GM23248 (cell line): ENCODE data around the gene SULT1C4. TPM values are rescaled to one million over a fixed set of nuclear protein-coding genes. Genes with fewer than 3 reads are reported as not detected.
A peak's percentile ranks its signal among the peaks of the same experiment; 100 is the strongest.

Experiments used
- DNase-seq: peaks from one replicate; pipeline ENCODE4 v3.0.0-alpha.2; 2015
- H2AFZ ChIP-seq: fragments of 200-600 bp; sonication (generic); 2 replicates; pipeline ENCODE4 v1.6.1; 2016; ENCODE audit warnings: antibody characterized with exemption
- H3F3A ChIP-seq: fragments of 200-600 bp; sonication (generic); 2 replicates; pipeline ENCODE4 v1.6.1; 2016; ENCODE audit warnings: mild to moderate bottlenecking, antibody characterized with exemption, mixed run types; ENCODE audit not compliant: insufficient read depth
- H3K27ac ChIP-seq: fragments of 200-600 bp; sonication (generic); 2 replicates; pipeline ENCODE4 v1.5.1; 2016; ENCODE audit warnings: mild to moderate bottlenecking
- H3K27me3 ChIP-seq: fragments of 200-600 bp; sonication (generic); replicated peaks from 2 replicates; pipeline ENCODE4 v1.6.1; 2016; ENCODE audit warnings: mild to moderate bottlenecking; ENCODE audit not compliant: insufficient read depth
- H3K36me3 ChIP-seq: fragments of 200-600 bp; sonication (generic); 2 replicates; pipeline ENCODE4 v1.6.1; 2016; ENCODE audit warnings: low read depth, mild to moderate bottlenecking
- H3K4me1 ChIP-seq: fragments of 200-600 bp; sonication (generic); 2 replicates; pipeline ENCODE4 v1.6.1; 2016; ENCODE audit warnings: mild to moderate bottlenecking; ENCODE audit not compliant: insufficient read depth
- H3K4me2 ChIP-seq: fragments of 200-600 bp; sonication (generic); one replicate; pipeline ENCODE4 v1.6.1; 2016; ENCODE audit warnings: mild to moderate bottlenecking; ENCODE audit not compliant: unreplicated experiment
- H3K4me3 ChIP-seq: fragments of 200-600 bp; sonication (generic); 2 replicates; pipeline ENCODE4 v1.5.1; 2016; ENCODE audit warnings: mild to moderate bottlenecking
- H3K79me2 ChIP-seq: fragments of 200-600 bp; sonication (generic); 2 replicates; pipeline ENCODE4 v1.6.1; 2016; ENCODE audit warnings: mild to moderate bottlenecking; ENCODE audit not compliant: insufficient read depth
- H3K9ac ChIP-seq: fragments of 200-600 bp; sonication (generic); 2 replicates; pipeline ENCODE4 v1.6.1; 2016; ENCODE audit warnings: mild to moderate bottlenecking
- H3K9me2 ChIP-seq: fragments of 200-600 bp; sonication (generic); 2 replicates; pipeline ENCODE4 v1.6.1; 2016; ENCODE audit warnings: mixed run types, mild to moderate bottlenecking, moderate library complexity; ENCODE audit not compliant: insufficient read depth
- H3K9me3 ChIP-seq: fragments of 200-600 bp; sonication (generic); one replicate; pipeline ENCODE4 v1.6.1; 2017; ENCODE audit warnings: low read depth
- H4K20me1 ChIP-seq: fragments of 200-600 bp; sonication (generic); 2 replicates; pipeline ENCODE4 v1.6.0; 2016; ENCODE audit not compliant: insufficient read depth
- EZH2 ChIP-seq: fragments of 200-600 bp; sonication (generic); IDR thresholded peaks from 2 replicates; pipeline ENCODE4 v1.6.1; 2018; ENCODE audit warnings: antibody characterized with exemption, mild to moderate bottlenecking; ENCODE audit not compliant: insufficient read depth, poor library complexity, severe bottlenecking
- EZH2phosphoT487 ChIP-seq: fragments of 200-600 bp; sonication (generic); IDR thresholded peaks from 2 replicates; pipeline ENCODE4 v1.6.1; 2018; ENCODE audit warnings: antibody characterized with exemption, moderate library complexity, mild to moderate bottlenecking, low read depth; ENCODE audit not compliant: insufficient read depth
- WGBS, 2 experiments: methylation state at CpG; one replicate each; pipeline ENCODE4 v1.1.6; 2015 to 2017; ENCODE audit warnings: low lambda C conversion rate in 2 of 2, low coverage in 1 of 2; ENCODE audit errors: missing lambda C conversion rate in 2 of 2; 5-methylcytosine and 5-hydroxymethylcytosine counted together
- in situ Hi-C: fragments of 300-500 bp; cut with MboI; formaldehyde crosslinking; loops from 2 replicates; pipeline ENCODE4 v1.15.0; 2020
- polyA plus RNA-seq: library from polyadenylated mRNA; unstranded; fragments of >200 nt; fragmentation: Nextera tagmentation; extraction: Ambion mirVana; gene quantifications from 2 replicates; pipeline ENCODE4 v1.2.1, GENCODE V29; 2016
- total RNA-seq: library from RNA; depleted of rRNA; stranded (reverse); fragments of >200 nt; shearing (Covaris generic); gene quantifications from 2 replicates; pipeline ENCODE4 v1.2.3, GENCODE V29; 2014

SULT1C4 gene
- total and polyA plus RNA-seq, 2 experiments from 2014 or later = not detected

DNA sequence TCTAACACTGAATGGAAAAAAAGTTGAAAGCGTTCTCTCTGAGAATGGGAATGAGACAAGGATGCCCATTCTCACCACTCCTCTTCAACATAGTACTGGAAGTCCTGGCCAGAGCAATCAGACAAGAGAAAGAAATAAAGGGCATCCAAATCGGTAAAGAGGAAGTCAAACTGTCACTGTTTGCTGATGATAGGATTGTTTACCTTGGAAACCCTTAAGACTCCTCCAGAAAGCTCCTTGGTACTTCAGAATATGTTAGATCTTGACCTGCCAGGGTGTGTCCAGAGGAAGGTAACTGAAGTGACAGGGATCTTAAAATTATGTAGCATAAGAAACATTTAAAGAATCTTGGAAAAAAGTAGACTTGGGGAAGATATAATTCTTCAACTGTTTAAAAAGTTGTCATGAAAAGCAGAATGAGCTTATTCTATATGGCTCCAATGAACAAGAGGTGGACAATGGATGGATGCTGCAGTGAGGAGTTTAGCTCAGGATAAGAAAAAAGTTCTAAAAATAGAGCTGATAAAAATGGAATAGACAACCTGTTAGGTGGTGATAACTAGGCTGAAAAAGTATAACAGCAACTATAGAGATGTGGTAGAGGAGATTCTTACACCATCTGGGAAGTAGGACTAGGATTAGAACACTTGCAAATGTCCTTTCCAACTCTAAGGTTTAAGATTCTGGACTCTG is 16.8 kb upstream of the SULT1C4 start:
- H3K9ac ChIP-seq = no peak overlapping the region
- no peak overlapping the region for H3K4me3 ChIP-seq
- no peak overlapping the region for H3K27ac ChIP-seq
- in situ Hi-C loops = no loop called here
- H3K36me3 ChIP-seq = no peaks in the 10 kb centered on the region
- H4K20me1 ChIP-seq = no peaks in the 10 kb centered on the region
- no peaks in the 10 kb centered on the region for H3K9me2 ChIP-seq
- DNase-seq = no peak
- TF ChIP-seq EZH2 = no peak
- TF ChIP-seq EZH2phosphoT487 = no peak
- no peaks in the 10 kb centered on the region for H3K79me2 ChIP-seq
- 0 out of 2 replicates have a peak, but pooled peaks cover 9% of the 10 kb centered on the region for H3F3A ChIP-seq
- WGBS, 2 experiments = 44 to 58% methylated on average over 2 of the region's 2 CpGs
- peaks cover 16% of the 10 kb centered on the region for H3K4me1 ChIP-seq
- no peaks in the 10 kb centered on the region for H3K9me3 ChIP-seq
- H2AFZ ChIP-seq = no peak overlapping the region
- H3K27me3 ChIP-seq = no peaks in the 10 kb centered on the region
- no peak overlapping the region for H3K4me2 ChIP-seq

DNA sequence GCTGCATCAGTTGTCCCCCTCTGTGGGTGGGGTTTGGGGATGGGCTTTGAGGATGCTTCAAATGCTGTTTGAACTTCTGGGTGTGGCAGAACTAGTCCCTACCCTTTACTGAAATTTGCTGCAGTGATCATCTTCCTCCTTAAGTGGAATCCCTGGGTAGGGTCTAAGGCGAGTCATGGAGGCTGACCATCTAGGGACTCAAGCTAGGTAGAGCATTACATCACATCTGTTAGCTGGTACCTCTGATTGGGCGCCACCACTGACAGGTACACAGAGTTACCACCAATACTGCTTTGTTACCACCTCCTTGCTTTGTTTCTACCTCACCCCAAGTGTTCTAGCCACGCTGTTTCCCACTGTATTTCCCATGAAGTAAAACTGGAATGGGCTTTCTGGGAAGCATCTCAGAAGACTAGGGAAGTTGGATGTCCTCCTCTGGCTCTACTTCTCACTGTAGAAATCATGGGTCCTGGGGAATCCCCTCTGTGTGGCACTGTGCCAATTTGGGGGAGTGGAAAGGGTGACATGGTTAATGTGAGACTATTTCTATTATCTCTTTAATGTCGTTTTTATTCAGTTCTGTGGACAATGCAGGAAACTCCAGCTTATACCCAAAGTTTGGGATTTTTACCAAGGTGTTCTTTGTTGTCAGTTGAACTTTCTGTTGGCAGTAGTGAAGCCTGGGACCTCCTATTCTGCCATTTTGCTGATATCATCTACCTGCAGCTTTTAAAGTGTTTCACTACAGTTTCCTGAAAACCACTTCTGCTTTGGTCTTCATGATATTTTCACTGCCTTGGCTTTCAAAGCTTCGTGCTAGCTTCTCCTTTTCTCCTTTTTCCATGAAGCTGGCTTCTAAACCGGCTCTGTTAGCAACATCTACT is 14.5 kb upstream of the SULT1C4 start:
- Histone ChIP-seq H3K79me2 (no peaks in the 10 kb centered on the region), H3F3A (0 out of 2 replicates have a peak, but pooled peaks cover 9% of the 10 kb centered on the region), H3K4me3 (no peak overlapping the region), H2AFZ (peak overlapping the region; percentile 50), H4K20me1 (no peaks in the 10 kb centered on the region), H3K4me2 (no peak overlapping the region), H3K27me3 (no peaks in the 10 kb centered on the region), H3K4me1 (peaks cover 16% of the 10 kb centered on the region), H3K9ac (no peak overlapping the region), H3K36me3 (no peaks in the 10 kb centered on the region), H3K9me2 (no peaks in the 10 kb centered on the region), H3K9me3 (no peaks in the 10 kb centered on the region), H3K27ac (no peak overlapping the region)
- TF ChIP-seq EZH2phosphoT487 (no peak), EZH2 (no peak)
- 59 to 64% methylated on average over 6 of the region's 6 CpGs for WGBS, 2 experiments
- in situ Hi-C loops = no loop called here
- no peak for DNase-seq

DNA sequence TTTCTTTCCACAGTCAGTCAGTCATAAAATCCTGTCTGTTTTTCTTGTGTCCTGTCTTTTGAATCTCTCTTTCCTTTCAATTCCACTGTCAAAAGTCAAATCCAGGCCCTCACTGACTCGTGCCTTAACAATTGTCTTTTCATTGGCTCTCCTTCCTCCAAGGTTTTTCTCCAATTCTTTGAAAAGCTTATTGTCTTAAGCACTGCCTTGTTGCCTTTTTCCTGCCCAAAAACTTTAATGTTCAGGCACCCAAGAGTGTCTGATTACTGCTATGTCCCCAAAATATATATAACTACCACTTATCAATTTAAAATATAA is 13.9 kb upstream of the SULT1C4 start:
- no peaks in the 10 kb centered on the region for H3K36me3 ChIP-seq
- H3K27me3 ChIP-seq = no peaks in the 10 kb centered on the region
- peak; percentile 27 for DNase-seq
- no peaks in the 10 kb centered on the region for H3K79me2 ChIP-seq
- no peaks in the 10 kb centered on the region for H3K9me3 ChIP-seq
- H3K4me3 ChIP-seq = no peak overlapping the region
- in situ Hi-C loops = no loop called here
- WGBS, 2 experiments = 94 to 100% methylated on average over 1 of the region's 1 CpG
- H3K9ac ChIP-seq = no peak overlapping the region
- H3F3A ChIP-seq = 0 out of 2 replicates have a peak, but pooled peaks cover 9% of the 10 kb centered on the region
- H4K20me1 ChIP-seq = no peaks in the 10 kb centered on the region
- H3K9me2 ChIP-seq = no peaks in the 10 kb centered on the region
- TF ChIP-seq EZH2 (no peak), EZH2phosphoT487 (no peak)
- H3K4me1 ChIP-seq = peaks cover 16% of the 10 kb centered on the region
- H3K4me2 ChIP-seq = no peak overlapping the region
- H3K27ac ChIP-seq = no peak overlapping the region
- H2AFZ ChIP-seq = peak overlapping the region; percentile 50

DNA sequence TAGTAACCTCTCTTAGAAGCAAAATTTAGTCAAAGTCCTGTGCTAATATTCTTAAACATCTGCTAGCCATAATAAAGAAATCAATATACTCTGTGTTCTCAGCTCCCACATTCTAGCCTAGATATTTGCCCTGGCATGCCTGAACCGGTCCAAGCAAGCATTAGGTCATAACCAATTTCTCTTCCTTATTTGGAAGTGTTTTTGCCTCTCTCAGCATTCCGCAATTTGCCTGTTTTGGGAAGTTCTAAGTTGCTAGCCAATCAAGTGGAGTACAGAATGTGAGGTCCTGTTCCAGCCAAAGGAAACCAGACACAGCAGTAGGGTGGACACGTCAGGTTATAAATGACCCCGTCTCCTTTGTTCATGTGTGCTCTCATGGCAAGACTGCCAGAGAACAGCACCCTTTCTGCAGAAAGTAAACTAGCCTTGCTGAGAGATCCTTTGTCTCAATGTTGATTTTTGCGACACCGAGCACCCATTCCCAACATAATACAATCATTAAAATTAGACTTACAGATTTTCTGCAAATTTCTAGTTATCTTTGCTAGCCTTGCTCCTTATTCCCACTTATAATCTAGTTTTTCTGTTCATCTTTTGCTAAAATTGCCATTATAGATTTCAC is 13.0 kb upstream of the SULT1C4 start:
- H3K4me1 ChIP-seq = peaks cover 16% of the 10 kb centered on the region
- no peaks in the 10 kb centered on the region for H3K27me3 ChIP-seq
- H3K27ac ChIP-seq = no peak overlapping the region
- no peaks in the 10 kb centered on the region for H3K79me2 ChIP-seq
- no peaks in the 10 kb centered on the region for H3K9me2 ChIP-seq
- no peak for DNase-seq
- 0 out of 2 replicates have a peak, but pooled peaks cover 9% of the 10 kb centered on the region for H3F3A ChIP-seq
- TF ChIP-seq EZH2phosphoT487 = no peak
- no peak for TF ChIP-seq EZH2
- no peak overlapping the region for H3K4me2 ChIP-seq
- no peaks in the 10 kb centered on the region for H3K9me3 ChIP-seq
- H3K4me3 ChIP-seq = no peak overlapping the region
- 69 to 72% methylated on average over 6 of the region's 6 CpGs for WGBS, 2 experiments
- in situ Hi-C loops = no loop called here
- H3K36me3 ChIP-seq = no peaks in the 10 kb centered on the region
- H2AFZ ChIP-seq = 0 out of 2 replicates have a peak overlapping the region, but pooled peaks have one; percentile 1
- no peak overlapping the region for H3K9ac ChIP-seq
- H4K20me1 ChIP-seq = no peaks in the 10 kb centered on the region
